DOHH2 (cell line): Measurements from ENCODE around the gene MAP2.

Experiments used
- H3F3A ChIP-seq: fragments of 200-600 bp; sonication (generic), shearing (Covaris generic); 2 replicates; pipeline ENCODE4 v1.6.0; 2016; ENCODE audit warnings: antibody characterized with exemption, mild to moderate bottlenecking; ENCODE audit not compliant: control insufficient read depth, insufficient read depth
- H3K27ac ChIP-seq: fragments of 200-600 bp; sonication (generic); 2 replicates; pipeline ENCODE4 v1.5.1; 2014; ENCODE audit warnings: low read depth, mild to moderate bottlenecking, low read length, moderate library complexity
- H3K27me3 ChIP-seq: fragments of 200-600 bp; sonication (generic); 2 replicates; pipeline ENCODE4 v1.6.1; 2014; ENCODE audit warnings: mild to moderate bottlenecking, low read length, mixed read lengths; ENCODE audit not compliant: control insufficient read depth
- H3K36me3 ChIP-seq: fragments of 200-600 bp; sonication (generic); 2 replicates; pipeline ENCODE4 v1.6.1; 2014; ENCODE audit warnings: mild to moderate bottlenecking, low read length, moderate library complexity, mixed read lengths; ENCODE audit not compliant: control insufficient read depth
- H3K4me1 ChIP-seq: fragments of 200-600 bp; sonication (generic); 2 replicates; pipeline ENCODE4 v1.6.1; 2014; ENCODE audit warnings: mild to moderate bottlenecking, low read length, mixed read lengths; ENCODE audit not compliant: control insufficient read depth
- H3K4me2 ChIP-seq: fragments of 200-600 bp; sonication (generic); 2 replicates; pipeline ENCODE4 v1.6.0; 2014; ENCODE audit warnings: mild to moderate bottlenecking, low read length, moderate library complexity
- H3K4me3 ChIP-seq: fragments of 200-600 bp; sonication (generic); 2 replicates; pipeline ENCODE4 v1.5.1; 2014; ENCODE audit warnings: mild to moderate bottlenecking, low read length, mixed read lengths
- H3K79me2 ChIP-seq: fragments of 200-600 bp; sonication (generic); 2 replicates; pipeline ENCODE4 v1.6.1; 2014; ENCODE audit warnings: mild to moderate bottlenecking, low read length, mixed read lengths; ENCODE audit not compliant: control insufficient read depth
- H3K9me2 ChIP-seq: fragments of 200-600 bp; sonication (generic); replicated peaks from 2 replicates; pipeline ENCODE4 v1.6.1; 2014; ENCODE audit warnings: mild to moderate bottlenecking, low read length, mixed read lengths; ENCODE audit not compliant: control insufficient read depth
- H3K9me3 ChIP-seq: fragments of 200-600 bp; sonication (generic); 2 replicates; pipeline ENCODE4 v1.6.1; 2014; ENCODE audit warnings: antibody characterized with exemption, low read length, mixed read lengths; ENCODE audit not compliant: control insufficient read depth, insufficient read depth
- H4K20me1 ChIP-seq: fragments of 200-600 bp; sonication (generic); 2 replicates; pipeline ENCODE4 v1.6.0; 2014; ENCODE audit warnings: low read depth, mild to moderate bottlenecking, antibody characterized with exemption, low read length, moderate library complexity; ENCODE audit not compliant: control insufficient read depth, insufficient read depth
- CTCF ChIP-seq: fragments of 200-600 bp; sonication (generic); IDR thresholded peaks from one replicate; pipeline ENCODE4 v1.5.1; 2014; ENCODE audit warnings: antibody characterized with exemption, mild to moderate bottlenecking, low read depth, low read length; ENCODE audit not compliant: poor library complexity, severe bottlenecking
- EZH2phosphoT487 ChIP-seq: fragments of 200-600 bp; sonication (generic); IDR thresholded peaks from 2 replicates; pipeline ENCODE4 v1.6.1; 2017; ENCODE audit warnings: borderline replicate concordance, mild to moderate bottlenecking, antibody characterized with exemption, low read length, moderate library complexity, mixed read lengths

The MAP2 gene

GRCh38 chr2:209390839-209391238 is 33.0 kb upstream of the MAP2 start:
- H4K20me1 ChIP-seq: no peaks in the 10 kb centered on the region
- H3K27me3 ChIP-seq: peaks cover 5% of the 10 kb centered on the region; the same call in 1 of the 2 replicates
- H3K9me3 ChIP-seq: no peaks in the 10 kb centered on the region
- TF ChIP-seq CTCF: no peak
- TF ChIP-seq EZH2phosphoT487: no peak
- no peaks in the 10 kb centered on the region for H3K9me2 ChIP-seq
- H3F3A ChIP-seq: no peaks in the 10 kb centered on the region
- no peaks in the 10 kb centered on the region for H3K36me3 ChIP-seq
- no peaks in the 10 kb centered on the region for H3K79me2 ChIP-seq
- H3K4me1 ChIP-seq: no peaks in the 10 kb centered on the region
- H3K27ac ChIP-seq: no peak overlapping the region
- no peak overlapping the region for H3K4me3 ChIP-seq
- H3K4me2 ChIP-seq: no peak overlapping the region

GRCh38 chr2:209391776-209392401 is 32.0 kb upstream of the MAP2 start:
- Histone ChIP-seq H3K4me1 (no peaks in the 10 kb centered on the region), H3K9me3 (no peaks in the 10 kb centered on the region), H3F3A (no peaks in the 10 kb centered on the region), H4K20me1 (no peaks in the 10 kb centered on the region), H3K36me3 (no peaks in the 10 kb centered on the region), H3K4me3 (no peak overlapping the region), H3K9me2 (no peaks in the 10 kb centered on the region), H3K27me3 (peaks cover 5% of the 10 kb centered on the region; the same call in 1 of the 2 replicates), H3K79me2 (no peaks in the 10 kb centered on the region), H3K4me2 (no peak overlapping the region), H3K27ac (no peak overlapping the region)
- TF ChIP-seq EZH2phosphoT487: no peak
- TF ChIP-seq CTCF: no peak

GRCh38 chr2:209395229-209395628 is 28.6 kb upstream of the MAP2 start:
- Histone ChIP-seq H3K4me2 (no peak overlapping the region), H4K20me1 (no peaks in the 10 kb centered on the region), H3K36me3 (no peaks in the 10 kb centered on the region), H3K9me3 (no peaks in the 10 kb centered on the region), H3K27ac (no peak overlapping the region), H3K4me1 (no peaks in the 10 kb centered on the region), H3K79me2 (no peaks in the 10 kb centered on the region), H3K4me3 (no peak overlapping the region), H3K27me3 (peaks cover 5% of the 10 kb centered on the region; the same call in 1 of the 2 replicates), H3K9me2 (no peaks in the 10 kb centered on the region), H3F3A (no peaks in the 10 kb centered on the region)
- TF ChIP-seq EZH2phosphoT487 (no peak), CTCF (no peak)
